Measurements from ENCODE around the gene LPO. TPM values are rescaled to one million over a fixed set of nuclear protein-coding genes. Genes with fewer than 3 reads are reported as not detected.
A peak's percentile ranks its signal among the peaks of the same experiment; 100 is the strongest.

The LPO gene
- total and polyA plus RNA-seq, 9 of the 15 experiments (the other 6 are each of a cell fraction or from before 2014, with no cell fraction given), result 0.07 to 0.11 TPM; not detected in 7

GRCh38 chr17:58227733-58228132, 10.7 kb upstream of the LPO start:
- H3K4me3 ChIP-seq, result no peak overlapping the region
- H3K9me1 ChIP-seq (ENCODE audit: control insufficient read depth, insufficient read depth, low read length), result no peaks in the 10 kb centered on the region
- H3K4me1 ChIP-seq (replicated peaks in 1 of 2; ENCODE audit: control insufficient read depth in 2 of 2, insufficient read depth in 2 of 2, low read length in 2 of 2), result peaks cover 0 to 13% of the 10 kb centered on the region in 2 experiments; a peak in 3 of 5 replicates
- no TSS peak for BruUV-seq (replicated peaks)
- no peak overlapping the region for H3K27ac ChIP-seq (ENCODE audit: extremely low read depth, low read depth, low read length)
- H2AFZ ChIP-seq (ENCODE audit: low read depth, low read length), result no peak overlapping the region
- FAIRE-seq (no peak), DNase-seq (ENCODE audit: extremely low read depth in 1 of 4, low spot score in 3 of 4) (no peak), ATAC-seq (no peak)
- H3K79me2 ChIP-seq (ENCODE audit: control insufficient read depth, insufficient read depth, low read length), result no peaks in the 10 kb centered on the region
- intact Hi-C loops (cut with micrococcal nuclease), result no loop called here
- TF ChIP-seq FOS (IDR thresholded peaks at IDR 0.05; ENCODE audit: extremely low read depth, insufficient read length) (no peak), USF2 (CRISPR knock-in tag; IDR thresholded peaks at IDR 0.05) (0 out of 2 replicates have a peak, but pooled peaks have one; percentile 3)
- WGBS (ENCODE audit: insufficient coverage, low coverage, missing lambda C conversion rate), result 0% methylated on average over 3 of the region's 3 CpGs
- no peaks in the 10 kb centered on the region for H3K36me3 ChIP-seq (ENCODE audit: control insufficient read depth, insufficient read depth, low read length)
- H3K4me2 ChIP-seq (ENCODE audit: insufficient read depth, low read length), result no peak overlapping the region
- in situ Hi-C loops (cut with MboI), result no loop called here
- ChIA-PET CTCF (ENCODE audit: low intra/inter-chr PET ratio) (no interaction called here), POLR2A (interaction anchor here (1.1 to 1.2 kb wide), 3 partner anchors 9 to 124 kb away, joined by 3 to 4 read pairs (median 3); partner anchors contain the start of gene SUPT4H1)
- H3K27me3 ChIP-seq (ENCODE audit: control insufficient read depth in 2 of 2, insufficient read depth in 2 of 2, low read length in 2 of 2), result peaks cover 0 to 5% of the 10 kb centered on the region in 2 experiments; a peak in 1 of 5 replicates
- H4K20me1 ChIP-seq (replicated peaks; ENCODE audit: control insufficient read depth, insufficient read depth, low read length), result no peaks in the 10 kb centered on the region
- no peaks in the 10 kb centered on the region for H3K9me3 ChIP-seq (replicated peaks; ENCODE audit: control insufficient read depth, insufficient read depth, low read depth, low read length)
- H3K9ac ChIP-seq (ENCODE audit: insufficient read depth in 1 of 2, low read depth in 2 of 2, low read length in 2 of 2), result no peak overlapping the region

DNA sequence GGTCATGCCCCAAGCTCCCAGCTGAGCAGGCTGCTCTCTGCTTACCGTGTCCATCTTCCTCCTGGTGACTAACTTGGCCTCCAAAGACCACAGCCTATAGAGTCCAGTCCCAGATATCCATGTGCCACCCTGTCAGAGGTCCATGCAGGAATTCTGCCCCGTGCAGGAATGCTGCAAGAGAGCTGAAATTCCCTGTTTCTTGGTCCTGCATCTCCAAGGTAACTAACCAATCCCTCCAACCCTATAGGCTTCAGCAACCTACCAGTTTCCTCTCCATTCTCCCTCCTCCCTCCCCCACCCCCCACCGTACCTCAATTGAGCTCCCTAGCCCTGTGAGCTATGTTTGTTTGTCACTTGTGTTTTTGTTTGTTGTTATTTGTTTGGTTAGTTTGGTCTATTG, 9.7 kb upstream of the LPO start:
- no peak overlapping the region for H3K4me3 ChIP-seq
- TF ChIP-seq ZNF324 (CRISPR knock-in tag; IDR thresholded peaks at IDR 0.05) (no peak), PTBP1 (IDR thresholded peaks at IDR 0.05; ENCODE audit: low read depth, low read length) (no peak), STAT5B (CRISPR knock-in tag; IDR thresholded peaks at IDR 0.05) (no peak), U2AF2 (optimal IDR thresholded peaks at IDR 0.05; ENCODE audit: low read depth, low read length) (no peak), GATA2 (CRISPR knock-in tag; IDR thresholded peaks at IDR 0.05) (no peak), SAFB (IDR thresholded peaks at IDR 0.05; ENCODE audit: borderline replicate concordance, low read depth, low read length) (no peak), MCM7 (IDR thresholded peaks at IDR 0.05) (no peak), E2F3 (CRISPR knock-in tag; IDR thresholded peaks at IDR 0.05) (no peak), SMARCA5 (IDR thresholded peaks at IDR 0.05) (no peak), RBM25 (IDR thresholded peaks at IDR 0.05; ENCODE audit: low read depth, low read length, severe bottlenecking) (no peak), NBN (IDR thresholded peaks at IDR 0.05; ENCODE audit: low read depth) (no peak), PHB (CRISPR knock-in tag; IDR thresholded peaks at IDR 0.05) (no peak), LCOR (CRISPR knock-in tag; IDR thresholded peaks at IDR 0.05) (no peak)
- CTCF ChIA-PET (ENCODE audit: low intra/inter-chr PET ratio), result no interaction called here
- no peaks in the 10 kb centered on the region for H3K36me3 ChIP-seq (ENCODE audit: control insufficient read depth, insufficient read depth, low read length)
- H3K27me3 ChIP-seq (ENCODE audit: control insufficient read depth in 2 of 2, insufficient read depth in 2 of 2, low read length in 2 of 2), result peaks cover 0 to 5% of the 10 kb centered on the region in 2 experiments; a peak in 1 of 5 replicates
- H3K4me2 ChIP-seq (ENCODE audit: insufficient read depth, low read length), result no peak overlapping the region
- intact Hi-C loops (cut with micrococcal nuclease) (no loop called here), in situ Hi-C loops (cut with MboI) (no loop called here)
- FAIRE-seq (no peak), DNase-seq (ENCODE audit: extremely low read depth in 1 of 4, low spot score in 3 of 4) (no peak), ATAC-seq (no peak)
- POLR2A ChIA-PET, result interaction anchor here (0.6 to 1.4 kb wide), 4 partner anchors 8 to 29 kb away, joined by 3 to 4 read pairs (median 4); partner anchors contain the start of genes LPO and MKS1
- H3K4me1 ChIP-seq (replicated peaks in 1 of 2; ENCODE audit: control insufficient read depth in 2 of 2, insufficient read depth in 2 of 2, low read length in 2 of 2), result peaks cover 0 to 20% of the 10 kb centered on the region in 2 experiments; a peak in 4 of 5 replicates
- H2AFZ ChIP-seq (ENCODE audit: low read depth, low read length), result no peak overlapping the region
- no peak overlapping the region for H3K27ac ChIP-seq (ENCODE audit: extremely low read depth, low read depth, low read length)
- H3K9ac ChIP-seq (ENCODE audit: insufficient read depth in 1 of 2, low read depth in 2 of 2, low read length in 2 of 2), result no peak overlapping the region
- 8% methylated on average over 2 of the region's 3 CpGs for WGBS (ENCODE audit: insufficient coverage, low coverage, missing lambda C conversion rate)
- H3K9me1 ChIP-seq (ENCODE audit: control insufficient read depth, insufficient read depth, low read length), result no peaks in the 10 kb centered on the region
- H4K20me1 ChIP-seq (replicated peaks; ENCODE audit: control insufficient read depth, insufficient read depth, low read length), result no peaks in the 10 kb centered on the region
- H3K79me2 ChIP-seq (ENCODE audit: control insufficient read depth, insufficient read depth, low read length), result no peaks in the 10 kb centered on the region
- H3K9me3 ChIP-seq (replicated peaks; ENCODE audit: control insufficient read depth, insufficient read depth, low read depth, low read length), result no peaks in the 10 kb centered on the region
- BruUV-seq (replicated peaks), result no TSS peak

Data from K562 (cell line).